ENCODE measurements around the gene BIRC2. TPM values are rescaled to one million over a fixed set of nuclear protein-coding genes. Genes with fewer than 3 reads are reported as not detected.
"Not testable (repeated sequence)": the region's sequence is repeated elsewhere in the genome, so short reads cannot be mapped to it uniquely, and the experiment has no call there.

BIRC2 gene
- total RNA-seq, 1 donor from 2014 or later = 56.6 TPM

DNA sequence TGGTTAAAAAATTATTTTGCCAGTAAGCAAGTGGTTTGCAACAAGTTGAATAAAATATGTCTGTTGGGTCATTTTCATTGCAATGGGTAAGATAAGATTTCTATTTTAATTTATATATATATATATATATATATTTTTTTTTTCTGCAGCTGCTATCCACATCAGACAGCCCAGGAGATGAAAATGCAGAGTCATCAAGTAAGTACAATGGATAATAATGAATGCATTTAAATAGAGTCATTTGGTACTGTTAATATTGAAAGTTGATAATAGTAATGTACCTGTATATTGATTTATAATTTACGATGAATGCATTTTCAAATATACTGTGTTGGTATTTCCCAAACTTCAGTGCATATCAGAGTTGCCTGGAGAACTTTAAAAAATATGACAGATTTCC is 18.3 kb upstream of the BIRC2 start:
- FAIRE-seq (no peak), DNase-seq (ENCODE audit: low read depth) (no peak)
- Histone ChIP-seq H3K36me3 (ENCODE audit: control insufficient read depth, insufficient read depth, low read length) (no peaks in the 10 kb centered on the region), H3K4me3 (ENCODE audit: low read depth, low read length) (no peak overlapping the region), H3K27me3 (ENCODE audit: control insufficient read depth, insufficient read depth, low read length) (no peaks in the 10 kb centered on the region)
- TF ChIP-seq, protein P1, sequence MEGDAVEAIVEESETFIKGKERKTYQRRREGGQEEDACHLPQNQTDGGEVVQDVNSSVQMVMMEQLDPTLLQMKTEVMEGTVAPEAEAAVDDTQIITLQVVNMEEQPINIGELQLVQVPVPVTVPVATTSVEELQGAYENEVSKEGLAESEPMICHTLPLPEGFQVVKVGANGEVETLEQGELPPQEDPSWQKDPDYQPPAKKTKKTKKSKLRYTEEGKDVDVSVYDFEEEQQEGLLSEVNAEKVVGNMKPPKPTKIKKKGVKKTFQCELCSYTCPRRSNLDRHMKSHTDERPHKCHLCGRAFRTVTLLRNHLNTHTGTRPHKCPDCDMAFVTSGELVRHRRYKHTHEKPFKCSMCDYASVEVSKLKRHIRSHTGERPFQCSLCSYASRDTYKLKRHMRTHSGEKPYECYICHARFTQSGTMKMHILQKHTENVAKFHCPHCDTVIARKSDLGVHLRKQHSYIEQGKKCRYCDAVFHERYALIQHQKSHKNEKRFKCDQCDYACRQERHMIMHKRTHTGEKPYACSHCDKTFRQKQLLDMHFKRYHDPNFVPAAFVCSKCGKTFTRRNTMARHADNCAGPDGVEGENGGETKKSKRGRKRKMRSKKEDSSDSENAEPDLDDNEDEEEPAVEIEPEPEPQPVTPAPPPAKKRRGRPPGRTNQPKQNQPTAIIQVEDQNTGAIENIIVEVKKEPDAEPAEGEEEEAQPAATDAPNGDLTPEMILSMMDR (IDR thresholded peaks at IDR 0.05; ENCODE audit: insufficient read depth, low read length, severe bottlenecking) = no peak

DNA sequence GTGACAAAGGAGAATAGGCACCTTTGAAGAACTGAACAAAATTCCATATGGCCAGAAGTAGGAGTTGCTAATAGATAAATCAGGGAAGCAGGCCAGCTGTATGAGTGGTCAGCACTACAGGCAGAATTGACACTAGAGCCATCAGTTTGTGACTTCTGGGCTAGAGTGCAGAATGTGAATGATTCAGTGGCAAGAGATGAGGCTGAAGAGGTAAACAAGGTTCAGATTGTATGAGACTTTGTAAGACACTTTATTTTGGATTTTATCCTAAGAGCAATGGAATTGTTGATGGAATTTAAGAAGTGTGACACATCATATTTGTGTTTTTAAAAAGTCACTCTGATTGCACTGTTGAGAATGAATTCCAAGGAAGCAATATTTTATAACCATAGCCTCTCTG is 16.8 kb upstream of the BIRC2 start:
- FAIRE-seq (no peak), DNase-seq (ENCODE audit: low read depth) (no peak)
- TF ChIP-seq, protein P1 (IDR thresholded peaks at IDR 0.05; ENCODE audit: insufficient read depth, low read length, severe bottlenecking) = no peak
- Histone ChIP-seq H3K36me3 (ENCODE audit: control insufficient read depth, insufficient read depth, low read length) (no peaks in the 10 kb centered on the region), H3K4me3 (ENCODE audit: low read depth, low read length) (no peak overlapping the region), H3K27me3 (ENCODE audit: control insufficient read depth, insufficient read depth, low read length) (no peaks in the 10 kb centered on the region)

DNA sequence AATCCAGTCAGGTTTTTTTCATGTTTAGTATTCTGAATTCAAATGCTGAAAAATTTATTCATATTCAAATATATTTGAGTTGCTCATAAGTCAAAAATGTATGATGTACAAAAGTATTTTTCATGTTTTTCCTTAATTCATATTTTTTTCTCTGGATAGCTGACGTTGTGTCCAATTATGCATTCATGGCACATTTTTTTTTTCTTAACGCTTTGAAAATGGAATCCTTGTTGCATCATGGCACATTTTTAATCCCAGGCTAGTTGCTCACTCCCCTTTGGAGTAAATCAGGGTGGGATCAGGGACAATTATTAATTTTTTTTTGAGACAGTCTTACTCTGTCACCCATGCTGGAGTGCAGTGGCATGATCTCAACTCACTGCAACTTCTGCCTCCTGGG is 15.7 kb upstream of the BIRC2 start:
- H3K27me3 ChIP-seq (ENCODE audit: control insufficient read depth, insufficient read depth, low read length) = no peaks in the 10 kb centered on the region
- FAIRE-seq = no peak
- TF ChIP-seq, protein P1 (IDR thresholded peaks at IDR 0.05; ENCODE audit: insufficient read depth, low read length, severe bottlenecking) = no peak

DNA sequence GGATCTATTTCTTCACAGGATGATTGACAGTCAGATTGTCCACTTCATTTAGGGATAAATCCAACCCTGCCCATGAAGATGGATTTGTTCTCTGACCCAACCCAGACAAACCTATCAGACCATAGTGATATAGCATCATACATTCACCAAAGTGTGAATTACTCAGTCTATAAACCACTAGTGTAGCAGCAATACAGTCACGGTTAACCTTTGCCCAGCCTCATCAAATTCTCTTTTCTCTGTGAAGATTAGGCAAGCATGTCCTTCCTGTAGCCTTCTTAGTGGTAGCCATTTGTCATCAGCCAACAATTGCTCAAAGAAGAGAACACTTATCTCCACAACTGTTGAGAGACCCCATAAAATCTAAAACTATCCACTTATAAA is 14.4 kb upstream of the BIRC2 start:
- TF ChIP-seq, protein P1 (IDR thresholded peaks at IDR 0.05; ENCODE audit: insufficient read depth, low read length, severe bottlenecking) = no peak
- H3K36me3 ChIP-seq (ENCODE audit: control insufficient read depth, insufficient read depth, low read length) = no peaks in the 10 kb centered on the region
- DNase-seq (ENCODE audit: low read depth) (no peak), FAIRE-seq (peak; percentile 7)
- H3K27me3 ChIP-seq (ENCODE audit: control insufficient read depth, insufficient read depth, low read length) = no peaks in the 10 kb centered on the region
- H3K4me3 ChIP-seq (ENCODE audit: low read depth, low read length) = no peak overlapping the region

More for the DNA sequence above, 15.7 kb upstream of the BIRC2 start:
- no peak overlapping the region for H3K4me3 ChIP-seq (ENCODE audit: low read depth, low read length)
- no peak for DNase-seq (ENCODE audit: low read depth)
- H3K36me3 ChIP-seq (ENCODE audit: control insufficient read depth, insufficient read depth, low read length) = no peaks in the 10 kb centered on the region

DNA sequence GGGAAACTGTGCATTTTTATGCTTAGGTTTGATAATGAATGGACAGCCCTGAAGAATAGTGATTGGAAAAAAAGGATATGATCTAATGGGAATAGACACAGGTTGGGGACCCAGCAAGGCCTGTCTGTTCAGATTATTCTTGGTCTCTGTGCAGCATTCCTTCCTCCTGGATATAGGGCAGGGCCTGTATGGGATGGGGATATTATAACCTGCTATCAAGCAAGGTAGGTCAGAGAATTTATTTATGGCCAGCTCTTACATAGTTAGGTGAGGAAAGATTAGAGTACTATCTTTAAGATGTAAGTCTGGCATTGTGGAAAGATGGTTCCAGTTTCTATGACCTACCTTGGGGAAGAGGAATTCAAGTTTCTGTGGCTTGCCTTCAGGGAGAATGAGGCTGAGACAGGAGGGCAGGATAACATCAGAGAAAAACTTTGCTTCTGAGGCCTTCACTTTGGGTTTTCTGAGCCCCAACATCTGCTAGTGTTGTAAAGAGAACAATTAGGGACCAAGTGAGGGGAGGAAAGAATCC is 8.5 kb upstream of the BIRC2 start:
- H3K27me3 ChIP-seq (ENCODE audit: control insufficient read depth, insufficient read depth, low read length) = no peaks in the 10 kb centered on the region
- no peak overlapping the region for H3K4me3 ChIP-seq (ENCODE audit: low read depth, low read length)
- DNase-seq (ENCODE audit: low read depth) (no peak), FAIRE-seq (no peak)
- TF ChIP-seq, protein P1 (IDR thresholded peaks at IDR 0.05; ENCODE audit: insufficient read depth, low read length, severe bottlenecking) = no peak
- no peaks in the 10 kb centered on the region for H3K36me3 ChIP-seq (ENCODE audit: control insufficient read depth, insufficient read depth, low read length)

DNA sequence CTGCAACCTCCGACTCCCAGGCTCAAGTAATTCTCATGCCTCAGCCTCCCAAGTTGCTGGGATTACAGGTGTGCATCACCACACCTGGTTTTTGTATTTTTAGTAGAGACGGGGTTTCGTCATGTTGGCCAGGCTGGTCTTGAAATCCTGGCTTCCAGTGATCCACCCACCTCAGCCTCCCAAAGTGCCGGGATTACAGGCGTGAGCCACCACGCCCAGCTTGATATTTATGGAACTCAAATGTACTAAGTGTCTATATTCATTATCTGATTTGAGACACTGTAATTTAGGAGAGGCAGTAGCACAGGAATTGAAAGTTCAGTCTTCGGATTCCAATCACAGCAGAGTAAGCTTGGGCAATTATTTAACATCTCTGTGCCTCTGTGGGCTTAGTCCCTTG is 5.7 kb upstream of the BIRC2 start:
- not testable (repeated sequence) for DNase-seq (ENCODE audit: low read depth); H3K4me3 ChIP-seq (ENCODE audit: low read depth, low read length); FAIRE-seq; H3K27me3 ChIP-seq (ENCODE audit: control insufficient read depth, insufficient read depth, low read length); H3K36me3 ChIP-seq (ENCODE audit: control insufficient read depth, insufficient read depth, low read length)

Data from bronchial epithelial cell (primary cell).